Esophagus muscularis mucosa (tissue), 4 donors: ENCODE data around the gene CYB5A.

ENCODE experiments used
- CTCF ChIP-seq, 3 experiments: fragments of 200-600 bp in 2 of 3; fragments of 450-650 bp in 1 of 3; sonication (generic) in 2 of 3; IDR thresholded peaks; one replicate each; pipeline ENCODE4 v1.5.1; 2017 to 2019; ENCODE audit warnings: antibody characterized with exemption in 3 of 3, mild to moderate bottlenecking in 2 of 3, moderate library complexity in 1 of 3
- EP300 ChIP-seq: sonication (generic); formaldehyde crosslinking; IDR thresholded peaks from one replicate; pipeline ENCODE4 v1.6.1; 2017; ENCODE audit warnings: antibody characterized with exemption
- POLR2A ChIP-seq: fragments of 450-650 bp; IDR thresholded peaks from one replicate; pipeline ENCODE4 v1.6.1; 2017; ENCODE audit warnings: antibody characterized with exemption, moderate library complexity, mild to moderate bottlenecking, low read depth
- POLR2AphosphoS5 ChIP-seq, 2 donors: sonication (generic); formaldehyde crosslinking; IDR thresholded peaks; one replicate each; pipeline ENCODE4 v1.6.1; 2017; ENCODE audit warnings: antibody characterized with exemption in 2 of 2

DNA sequence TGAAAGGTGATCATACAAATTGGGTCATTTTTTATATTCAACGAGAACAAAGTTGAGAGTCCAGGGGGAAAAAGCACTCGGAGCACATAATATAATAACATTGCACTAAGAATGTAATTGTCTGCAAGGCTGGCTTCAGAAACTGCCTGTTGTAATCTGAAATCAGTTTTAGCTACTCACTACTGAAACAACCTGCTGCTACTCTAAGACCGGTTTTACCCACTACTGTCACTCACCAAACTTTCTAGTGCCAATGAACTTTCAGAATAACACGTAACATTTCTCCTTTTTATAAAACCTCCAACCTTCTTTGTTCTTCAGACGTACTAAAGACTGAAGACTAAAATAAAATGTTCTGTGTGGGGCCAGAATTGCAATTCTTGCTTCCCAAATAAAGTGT is 11.5 kb upstream of the CYB5A start:
- no peak for TF ChIP-seq CTCF (IDR thresholded peaks at IDR 0.05)
- TF ChIP-seq POLR2AphosphoS5 (IDR thresholded peaks at IDR 0.05): no peak
- TF ChIP-seq EP300: no peak
- TF ChIP-seq POLR2A: no peak
